Measurements from ENCODE around the gene CSPG5.

DNA sequence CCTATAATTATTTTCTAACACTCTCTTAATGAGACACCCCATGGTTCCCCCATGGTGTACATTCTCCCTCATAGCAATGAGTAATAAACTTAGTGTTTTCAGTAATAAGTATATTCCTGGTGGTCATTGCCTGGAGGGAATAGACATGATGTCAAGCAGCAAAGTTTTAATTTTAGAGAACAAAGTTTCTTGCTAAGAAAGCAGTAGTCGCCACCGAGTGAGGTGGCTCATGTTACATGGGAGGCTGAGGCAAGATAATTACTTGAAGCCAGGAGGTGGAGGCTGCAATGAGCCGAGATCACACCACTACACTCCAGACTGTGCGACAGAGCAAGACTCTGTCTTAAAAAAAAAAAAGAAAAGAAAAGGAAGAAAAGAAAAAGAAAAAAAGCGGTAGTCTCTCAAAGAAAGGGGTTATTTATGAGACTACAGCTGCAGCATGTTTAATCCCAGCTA, 62.8 kb downstream of the CSPG5 start:
- TF ChIP-seq, protein P1, sequence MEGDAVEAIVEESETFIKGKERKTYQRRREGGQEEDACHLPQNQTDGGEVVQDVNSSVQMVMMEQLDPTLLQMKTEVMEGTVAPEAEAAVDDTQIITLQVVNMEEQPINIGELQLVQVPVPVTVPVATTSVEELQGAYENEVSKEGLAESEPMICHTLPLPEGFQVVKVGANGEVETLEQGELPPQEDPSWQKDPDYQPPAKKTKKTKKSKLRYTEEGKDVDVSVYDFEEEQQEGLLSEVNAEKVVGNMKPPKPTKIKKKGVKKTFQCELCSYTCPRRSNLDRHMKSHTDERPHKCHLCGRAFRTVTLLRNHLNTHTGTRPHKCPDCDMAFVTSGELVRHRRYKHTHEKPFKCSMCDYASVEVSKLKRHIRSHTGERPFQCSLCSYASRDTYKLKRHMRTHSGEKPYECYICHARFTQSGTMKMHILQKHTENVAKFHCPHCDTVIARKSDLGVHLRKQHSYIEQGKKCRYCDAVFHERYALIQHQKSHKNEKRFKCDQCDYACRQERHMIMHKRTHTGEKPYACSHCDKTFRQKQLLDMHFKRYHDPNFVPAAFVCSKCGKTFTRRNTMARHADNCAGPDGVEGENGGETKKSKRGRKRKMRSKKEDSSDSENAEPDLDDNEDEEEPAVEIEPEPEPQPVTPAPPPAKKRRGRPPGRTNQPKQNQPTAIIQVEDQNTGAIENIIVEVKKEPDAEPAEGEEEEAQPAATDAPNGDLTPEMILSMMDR (conservative IDR thresholded peaks at IDR 0.05; ENCODE audit: low read depth, low read length): no peak
- no peak for TF ChIP-seq EZH2phosphoT487 (IDR thresholded peaks at IDR 0.05; ENCODE audit: borderline replicate concordance, low read length)
- no peak for TF ChIP-seq EZH2 (IDR thresholded peaks at IDR 0.05; ENCODE audit: low read length, unreplicated experiment)

Data from PC-3 (cell line).